H1 (cell line): Measurements from ENCODE around the gene GCK. TPM values are rescaled to one million over a fixed set of nuclear protein-coding genes. Genes with fewer than 3 reads are reported as not detected.
A peak's percentile ranks its signal among the peaks of the same experiment; 100 is the strongest.

ENCODE experiments used
- CTCF ChIA-PET: fragments of 300-600 bp; sonication (Branson Sonifier 250); formaldehyde crosslinking; loops from one replicate; lab custom pipeline; 2021; ENCODE audit not compliant: partially characterized antibody; lab: Charles Lee
- POLR2A ChIA-PET: fragments of 300-600 bp; sonication (Branson Sonifier 250); formaldehyde crosslinking; loops from one replicate; lab custom pipeline; 2021; ENCODE audit warnings: inconsistent platforms; ENCODE audit not compliant: partially characterized antibody; lab: Charles Lee
- DNase-seq, 2 experiments: peaks; one replicate each; pipeline versions ENCODE4 v3.0.0 to v3.0.0-alpha.2; 2010 to 2022; ENCODE audit warnings: low spot score in 2 of 2, low read depth in 1 of 2, mixed read lengths in 1 of 2
- FAIRE-seq: peaks from 2 replicates; lab custom pipeline; 2011; peaks lifted over from hg19 to GRCh38; lab: Jason Lieb, UNC
- H2AFZ ChIP-seq: 2 replicates; pipeline ENCODE4 v1.8.1; 2012; ENCODE audit warnings: low read length, inconsistent platforms
- H2AK5ac ChIP-seq: 2 replicates; pipeline ENCODE4 v1.6.1; 2013; ENCODE audit warnings: low read depth, low read length
- H2BK120ac ChIP-seq: replicated peaks from 2 replicates; pipeline ENCODE3; 2013; ENCODE audit warnings: low read depth, low read length, inconsistent platforms
- H2BK12ac ChIP-seq: 2 replicates; pipeline ENCODE4 v1.6.1; 2013; ENCODE audit warnings: low read depth, low read length
- H2BK15ac ChIP-seq: 2 replicates; pipeline ENCODE4 v1.6.1; 2013; ENCODE audit warnings: low read length
- H2BK20ac ChIP-seq: 2 replicates; pipeline ENCODE4 v1.6.1; 2013; ENCODE audit warnings: low read length
- H2BK5ac ChIP-seq: 2 replicates; pipeline ENCODE4 v1.6.1; 2013; ENCODE audit warnings: low read depth, low read length
- H3K14ac ChIP-seq: 2 replicates; pipeline ENCODE4 v1.6.1; 2013; ENCODE audit warnings: inconsistent platforms; ENCODE audit not compliant: insufficient read length
- H3K18ac ChIP-seq: 2 replicates; pipeline ENCODE4 v1.6.1; 2013; ENCODE audit warnings: low read length; ENCODE audit errors: extremely low read depth
- H3K23ac ChIP-seq: 2 replicates; pipeline ENCODE4 v1.6.1; 2013; ENCODE audit warnings: inconsistent platforms; ENCODE audit not compliant: insufficient read length
- H3K23me2 ChIP-seq: 2 replicates; pipeline ENCODE4 v1.6.1; 2013; ENCODE audit warnings: low read depth, low read length
- H3K27ac ChIP-seq: 2 replicates; pipeline ENCODE4 v1.6.1; 2011; ENCODE audit warnings: low read depth, low read length, inconsistent platforms
- H3K27me3 ChIP-seq, 4 experiments: replicated peaks in 1 of 4; 1 replicate in 1 of 4; 2 replicates in 3 of 4; pipeline versions ENCODE4 v1.6.1 to v1.8.1; 2011 to 2013; ENCODE audit warnings: low read length in 3 of 4, mild to moderate bottlenecking in 3 of 4, inconsistent platforms in 2 of 4, mixed read lengths in 2 of 4, moderate library complexity in 1 of 4; ENCODE audit not compliant: control insufficient read depth in 3 of 4, insufficient read depth in 3 of 4; ENCODE audit errors: extremely low read depth in 1 of 4
- H3K36me3 ChIP-seq, 4 experiments: 2 replicates each; pipeline versions ENCODE4 v1.6.1 to v1.8.1; 2011 to 2013; ENCODE audit warnings: mild to moderate bottlenecking in 4 of 4, low read length in 3 of 4, moderate library complexity in 2 of 4, control low read depth in 1 of 4, inconsistent platforms in 1 of 4; ENCODE audit not compliant: insufficient read depth in 4 of 4, control insufficient read depth in 2 of 4
- H3K4ac ChIP-seq: replicated peaks from 2 replicates; pipeline ENCODE3; 2013; ENCODE audit warnings: low read length, low read depth, mixed read lengths, inconsistent platforms; ENCODE audit not compliant: insufficient read length
- H3K4me1 ChIP-seq, 4 experiments: replicated peaks in 1 of 4; 1 replicate in 1 of 4; 2 replicates in 3 of 4; pipeline versions ENCODE4 v1.6.1 to v1.8.1; 2011 to 2013; ENCODE audit warnings: low read length in 3 of 4, inconsistent platforms in 2 of 4, mixed read lengths in 1 of 4; ENCODE audit not compliant: insufficient read depth in 4 of 4, control insufficient read depth in 3 of 4
- H3K4me2 ChIP-seq, 2 experiments: 2 replicates each; pipeline versions ENCODE4 v1.6.1 to v1.8.1; 2011 to 2013; ENCODE audit warnings: low read depth in 2 of 2, low read length in 2 of 2, control low read depth in 1 of 2, inconsistent platforms in 1 of 2, mild to moderate bottlenecking in 1 of 2; ENCODE audit not compliant: insufficient read depth in 1 of 2
- H3K4me3 ChIP-seq, 4 experiments: fragments of 200-600, 300-600 bp in 1 of 4; sonication (generic), shearing (Covaris generic), sonication (Bioruptor Twin) in 1 of 4; 2 replicates each; pipeline versions ENCODE4 v1.5.1 to v1.8.1; 2011 to 2016; ENCODE audit warnings: low read length in 4 of 4, low read depth in 3 of 4, control low read depth in 2 of 4, inconsistent platforms in 2 of 4, mild to moderate bottlenecking in 2 of 4, mixed read lengths in 1 of 4, moderate library complexity in 1 of 4; ENCODE audit not compliant: insufficient read depth in 2 of 4; ENCODE audit errors: extremely low read depth in 1 of 4
- H3K56ac ChIP-seq: replicated peaks from 2 replicates; pipeline ENCODE3; 2013; ENCODE audit warnings: low read depth, mild to moderate bottlenecking, mixed read lengths, low read length, inconsistent platforms; ENCODE audit not compliant: insufficient read length
- H3K79me1 ChIP-seq: 2 replicates; pipeline ENCODE4 v1.6.1; 2013; ENCODE audit warnings: low read depth, low read length, control low read depth
- H3K79me2 ChIP-seq, 2 experiments: 2 replicates each; pipeline versions ENCODE4 v1.6.1 to v1.8.1; 2012 to 2013; ENCODE audit warnings: low read length in 2 of 2, mild to moderate bottlenecking in 2 of 2, inconsistent platforms in 1 of 2; ENCODE audit not compliant: insufficient read depth in 2 of 2, control insufficient read depth in 1 of 2
- H3K9ac ChIP-seq, 4 experiments: replicated peaks in 1 of 4; 1 replicate in 1 of 4; 2 replicates in 3 of 4; pipeline versions ENCODE4 v1.6.1 to v1.8.1; 2011 to 2013; ENCODE audit warnings: low read depth in 3 of 4, low read length in 3 of 4, control low read depth in 2 of 4, mild to moderate bottlenecking in 2 of 4, moderate library complexity in 2 of 4, inconsistent platforms in 1 of 4; ENCODE audit errors: extremely low read depth in 1 of 4
- H3K9me3 ChIP-seq, 2 experiments: 2 replicates each; pipeline versions ENCODE4 v1.6.1 to v1.8.1; 2012 to 2013; ENCODE audit warnings: mild to moderate bottlenecking in 2 of 2, moderate library complexity in 2 of 2, control low read depth in 1 of 2, inconsistent platforms in 1 of 2, low read depth in 1 of 2, low read length in 1 of 2, mixed read lengths in 1 of 2; ENCODE audit not compliant: insufficient read depth in 2 of 2
- H4K20me1 ChIP-seq, 2 experiments: replicated peaks in 1 of 2; 2 replicates each; pipeline versions ENCODE3 to v1.8.1; 2011 to 2013; ENCODE audit warnings: inconsistent platforms in 2 of 2, low read length in 2 of 2, mild to moderate bottlenecking in 1 of 2; ENCODE audit not compliant: insufficient read depth in 2 of 2, control insufficient read depth in 1 of 2
- H4K5ac ChIP-seq: 2 replicates; pipeline ENCODE4 v1.6.1; 2013; ENCODE audit warnings: low read length, low read depth, mixed read lengths, inconsistent platforms; ENCODE audit not compliant: insufficient read length
- H4K8ac ChIP-seq: 2 replicates; pipeline ENCODE4 v1.8.0; 2013; ENCODE audit warnings: mild to moderate bottlenecking, moderate library complexity, low read length, inconsistent platforms; ENCODE audit not compliant: insufficient read depth; ENCODE audit errors: extremely low read depth
- H4K91ac ChIP-seq: replicated peaks from 2 replicates; pipeline ENCODE3; 2013; ENCODE audit warnings: low read length, mixed read lengths, inconsistent platforms; ENCODE audit not compliant: insufficient read length
- CBX5 ChIP-seq: fragments of 300-800, 300-1000 bp; sonication (generic); IDR thresholded peaks from 2 replicates; pipeline ENCODE4 v1.7.1; 2016; ENCODE audit warnings: antibody characterized with exemption, low read length, low read depth
- CHD2 ChIP-seq: IDR thresholded peaks from 2 replicates; pipeline ENCODE4 v1.6.1; 2012; ENCODE audit warnings: low read length, improper control_type of control experiment
- FOSL1 ChIP-seq: IDR thresholded peaks from 2 replicates; pipeline ENCODE4 v1.6.1; 2011; ENCODE audit warnings: mild to moderate bottlenecking, low read depth, low read length, moderate library complexity; ENCODE audit not compliant: insufficient read depth
- NRF1 ChIP-seq: IDR thresholded peaks from 2 replicates; pipeline ENCODE4 v1.6.1; 2011; ENCODE audit warnings: mild to moderate bottlenecking, low read depth, low read length, improper control_type of control experiment
- POLR2A ChIP-seq, 2 experiments: IDR thresholded peaks; 1 replicate in 1 of 2; 2 replicates in 1 of 2; pipeline ENCODE4 v1.6.1; 2011; ENCODE audit warnings: low read depth in 2 of 2, low read length in 2 of 2, mild to moderate bottlenecking in 2 of 2; ENCODE audit errors: control extremely low read depth in 1 of 2
- POLR2AphosphoS5 ChIP-seq: IDR thresholded peaks from 2 replicates; pipeline ENCODE4 v1.6.1; 2011; ENCODE audit warnings: low read depth, low read length
- RFX5 ChIP-seq: IDR thresholded peaks from 2 replicates; pipeline ENCODE4 v1.6.1; 2011; ENCODE audit warnings: low read depth, low read length, improper control_type of control experiment, borderline replicate concordance
- SP4 ChIP-seq: IDR thresholded peaks from 2 replicates; pipeline ENCODE4 v1.6.1; 2012; ENCODE audit warnings: low read length, inconsistent platforms
- TAF1 ChIP-seq: IDR thresholded peaks from 2 replicates; pipeline ENCODE4 v1.6.1; 2011; ENCODE audit warnings: mild to moderate bottlenecking, low read depth, low read length
- TCF12 ChIP-seq: IDR thresholded peaks from 2 replicates; pipeline ENCODE4 v1.6.1; 2011; ENCODE audit warnings: low read depth, mild to moderate bottlenecking, low read length
- WGBS, 2 experiments: shearing (Covaris generic) in 1 of 2; methylation state at CpG; one replicate each; pipeline versions ENCODE4 v1.1.6 to v1.1.7; 2013 to 2015; ENCODE audit warnings: low lambda C conversion rate in 2 of 2, mixed read lengths in 2 of 2, inconsistent platforms in 1 of 2, low coverage in 1 of 2, missing lambda C conversion rate in 1 of 2; ENCODE audit not compliant: insufficient replicate concordance in 2 of 2, insufficient coverage in 1 of 2, insufficient read length in 1 of 2; ENCODE audit errors: extremely low coverage in 1 of 2, missing lambda C conversion rate in 1 of 2; 5-methylcytosine and 5-hydroxymethylcytosine counted together
- polyA plus RNA-seq, 7 experiments: library from polyadenylated mRNA; depleted of rRNA in 3 of 7; stranded (reverse) in 5 of 7; unstranded in 2 of 7; fragments of >200 nt in 5 of 7; fragments of 200-250 nt in 2 of 7; gene quantifications; 1 replicate in 5 of 7; 2 replicates in 1 of 7; 4 replicates in 1 of 7; pipeline versions ENCODE4 v1.2.1 to v1.2.3, GENCODE V29; 2011 to 2013; ENCODE audit warnings: missing spikeins in 2 of 7, mixed read lengths in 2 of 7
- total RNA-seq: library from RNA; stranded (reverse); fragmentation: NEBNext Ultra II Directional; extraction: Animal tissue kit (Norgen Biotek cat#: 25700); gene quantifications from 2 replicates; pipeline ENCODE4 v1.2.1, GENCODE V29; 2021
- TF ChIP-seq, protein P1 (sequence below): IDR thresholded peaks from 2 replicates; pipeline ENCODE4 v1.6.1; 2012; ENCODE audit warnings: inconsistent platforms
- TF ChIP-seq, protein P2 (sequence below): IDR thresholded peaks from 2 replicates; pipeline ENCODE4 v1.6.1; 2012; ENCODE audit warnings: inconsistent platforms

Gene GCK
- total and polyA plus RNA-seq, 2 of the 8 experiments (the other 6 are each of a cell fraction or from before 2014, with no cell fraction given), result 2.4 to 4.9 TPM

DNA sequence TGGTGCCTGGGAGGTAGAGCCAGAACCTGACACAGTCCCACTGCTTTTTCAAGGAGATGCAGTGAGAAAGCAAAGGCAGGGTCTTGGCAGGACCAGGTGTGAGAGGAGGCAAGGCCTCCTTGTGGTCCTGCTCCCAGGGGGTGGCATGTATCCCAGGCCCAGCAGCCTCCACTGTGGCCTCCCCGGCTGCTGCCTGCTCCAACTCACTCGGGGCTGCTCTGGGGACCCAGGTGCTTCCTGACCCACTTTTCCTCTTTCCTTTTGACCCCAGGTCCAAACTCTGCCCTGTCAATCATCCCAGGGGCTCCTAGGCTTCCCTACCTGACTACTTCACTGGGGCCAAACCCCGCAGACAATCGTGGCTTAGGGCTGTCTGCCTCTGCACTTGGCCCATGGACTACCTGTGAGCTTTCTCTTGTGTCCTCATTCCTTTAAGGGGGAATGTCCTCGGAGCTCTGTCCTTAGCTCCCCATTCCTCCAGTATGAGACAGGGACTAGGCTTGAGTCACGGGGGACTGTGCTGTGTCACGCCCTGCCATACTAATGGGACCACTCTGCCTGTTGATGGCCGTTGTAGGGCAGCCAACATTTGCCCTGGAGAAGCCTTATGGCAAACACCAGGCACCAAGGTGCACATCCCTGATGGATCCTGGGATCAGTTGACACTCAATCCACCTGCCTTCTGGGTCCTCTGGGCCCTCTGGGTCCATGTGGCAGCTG lies 86.2 kb downstream of the GCK start:
- Histone ChIP-seq H3K56ac (no peak overlapping the region), H3K9ac (no peak overlapping the region), H4K20me1 (peaks cover 2 to 3% of the 10 kb centered on the region in 2 experiments), H3K9me3 (no peaks in the 10 kb centered on the region), H3K27me3 (peaks cover 0 to 29% (median 16%) of the 10 kb centered on the region in 4 experiments; a peak in 6 of 7 replicates), H4K91ac (peak overlapping the region; percentile 17), H3K4me1 (peaks cover 0 to 12% (median 9%) of the 10 kb centered on the region in 4 experiments; a peak in 6 of 7 replicates), H3K79me2 (no peaks in the 10 kb centered on the region; a peak in 1 of 4 replicates), H2BK12ac (peak overlapping the region; percentile 60; the same call in 1 of the 2 replicates), H3K4me3 (peak overlapping the region in 1 of 4 experiments; percentile 87; a peak in 1 of 8 replicates), H2BK15ac (peak overlapping the region; percentile 81; the same call in 1 of the 2 replicates), H3K27ac (no peak overlapping the region), H3K18ac (no peak overlapping the region), H4K8ac (peak overlapping the region; percentile 78; the same call in 1 of the 2 replicates), H3K14ac (no peak overlapping the region), H4K5ac (no peak overlapping the region), H3K79me1 (peaks cover 4% of the 10 kb centered on the region; the same call in 1 of the 2 replicates), H3K36me3 (no peaks in the 10 kb centered on the region; a peak in 2 of 8 replicates), H2AK5ac (0 out of 2 replicates have a peak overlapping the region, but pooled peaks have one; percentile 65), H2BK5ac (no peak overlapping the region), H3K23ac (no peak overlapping the region), H3K4ac (peak overlapping the region; percentile 21), H2BK20ac (no peak overlapping the region), H2AFZ (no peak overlapping the region), H3K23me2 (peaks cover 15% of the 10 kb centered on the region), H2BK120ac (no peak overlapping the region), H3K4me2 (peak overlapping the region; percentile 65 to 98; a peak in 3 of 4 replicates)
- DNase-seq (no peak), FAIRE-seq (no peak)
- WGBS, 2 experiments, result 91% methylated on average over 8 of the region's 8 CpGs; no CpG with 5 or more reads in 1 of the 2 experiments
- POLR2A ChIA-PET, result interaction anchor here (2.8 kb wide), 1 partner anchor 35 kb away, joined by 8 read pairs; no protein-coding TSS in a partner anchor
- CTCF ChIA-PET, result interaction anchor here (1.0 to 2.7 kb wide), 2 partner anchors 16 to 54 kb away, joined by 3 to 13 read pairs; no protein-coding TSS in a partner anchor
- TF ChIP-seq FOSL1 (no peak), CHD2 (no peak), TAF1 (no peak), CBX5 (no peak), POLR2A (IDR thresholded peaks at IDR 0.05; ENCODE audit: control extremely low read depth in 1 of 2, low read depth in 2 of 2, low read length in 2 of 2) (no peak), TCF12 (no peak), RFX5 (no peak), NRF1 (no peak), SP4 (no peak), POLR2AphosphoS5 (no peak)
- TF ChIP-seq, protein P1, sequence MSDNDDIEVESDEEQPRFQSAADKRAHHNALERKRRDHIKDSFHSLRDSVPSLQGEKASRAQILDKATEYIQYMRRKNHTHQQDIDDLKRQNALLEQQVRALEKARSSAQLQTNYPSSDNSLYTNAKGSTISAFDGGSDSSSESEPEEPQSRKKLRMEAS, result no peak
- TF ChIP-seq, protein P2, sequence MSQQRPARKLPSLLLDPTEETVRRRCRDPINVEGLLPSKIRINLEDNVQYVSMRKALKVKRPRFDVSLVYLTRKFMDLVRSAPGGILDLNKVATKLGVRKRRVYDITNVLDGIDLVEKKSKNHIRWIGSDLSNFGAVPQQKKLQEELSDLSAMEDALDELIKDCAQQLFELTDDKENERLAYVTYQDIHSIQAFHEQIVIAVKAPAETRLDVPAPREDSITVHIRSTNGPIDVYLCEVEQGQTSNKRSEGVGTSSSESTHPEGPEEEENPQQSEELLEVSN, result no peak
